Measurements from ENCODE around the gene PDSS2.
A peak's percentile ranks its signal among the peaks of the same experiment; 100 is the strongest.

DNA sequence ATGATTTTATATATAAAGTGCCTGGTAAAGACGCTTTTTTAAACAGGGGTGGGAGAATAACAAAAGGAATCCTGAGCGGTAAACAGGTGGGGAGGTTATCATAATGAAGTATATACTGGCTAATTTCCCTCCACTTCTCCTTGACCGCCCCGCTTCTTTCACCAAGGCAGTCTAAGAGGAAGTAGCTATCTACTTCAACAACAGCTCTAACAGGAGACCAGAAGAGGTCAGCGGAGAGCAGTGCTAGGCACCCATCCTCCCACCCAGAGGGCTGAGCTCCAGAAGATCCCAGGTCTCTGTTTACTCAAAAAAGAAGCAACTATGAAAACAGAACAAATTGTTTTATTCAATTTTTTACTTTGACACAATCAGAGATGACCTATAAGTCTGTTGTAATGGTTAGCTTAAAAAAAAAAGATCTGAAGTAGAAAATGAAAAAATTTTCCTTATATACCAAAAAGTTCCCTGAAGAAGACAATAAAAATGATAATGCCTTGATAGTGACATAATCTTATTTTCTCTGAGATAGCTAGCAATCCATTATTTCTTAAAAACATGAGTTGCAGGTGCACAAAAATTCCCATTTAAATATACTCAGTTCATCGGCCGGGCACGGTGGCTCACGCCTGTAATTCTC is 141.1 kb downstream of the PDSS2 start:
- TF ChIP-seq, protein P1, sequence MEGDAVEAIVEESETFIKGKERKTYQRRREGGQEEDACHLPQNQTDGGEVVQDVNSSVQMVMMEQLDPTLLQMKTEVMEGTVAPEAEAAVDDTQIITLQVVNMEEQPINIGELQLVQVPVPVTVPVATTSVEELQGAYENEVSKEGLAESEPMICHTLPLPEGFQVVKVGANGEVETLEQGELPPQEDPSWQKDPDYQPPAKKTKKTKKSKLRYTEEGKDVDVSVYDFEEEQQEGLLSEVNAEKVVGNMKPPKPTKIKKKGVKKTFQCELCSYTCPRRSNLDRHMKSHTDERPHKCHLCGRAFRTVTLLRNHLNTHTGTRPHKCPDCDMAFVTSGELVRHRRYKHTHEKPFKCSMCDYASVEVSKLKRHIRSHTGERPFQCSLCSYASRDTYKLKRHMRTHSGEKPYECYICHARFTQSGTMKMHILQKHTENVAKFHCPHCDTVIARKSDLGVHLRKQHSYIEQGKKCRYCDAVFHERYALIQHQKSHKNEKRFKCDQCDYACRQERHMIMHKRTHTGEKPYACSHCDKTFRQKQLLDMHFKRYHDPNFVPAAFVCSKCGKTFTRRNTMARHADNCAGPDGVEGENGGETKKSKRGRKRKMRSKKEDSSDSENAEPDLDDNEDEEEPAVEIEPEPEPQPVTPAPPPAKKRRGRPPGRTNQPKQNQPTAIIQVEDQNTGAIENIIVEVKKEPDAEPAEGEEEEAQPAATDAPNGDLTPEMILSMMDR (IDR thresholded peaks at IDR 0.05): peak; percentile 39 to 77 (median 62)
- no peak for TF ChIP-seq POLR2A (IDR thresholded peaks at IDR 0.05)

Data from heart left ventricle (tissue), 13 donors.